Esophagus muscularis mucosa (tissue), 4 donors: Measurements from ENCODE around the gene MRO. TPM values are rescaled to one million over a fixed set of nuclear protein-coding genes. Genes with fewer than 3 reads are reported as not detected.

Source experiments
- DNase-seq: peaks from one replicate; pipeline ENCODE4 v3.0.0-alpha.2; 2017; ENCODE audit errors: extremely low spot score
- H3K27ac ChIP-seq, 4 donors: fragments of 200-600 bp; sonication (generic); replicated peaks in 1 of 4; 1 replicate in 3 of 4; 2 replicates in 1 of 4; pipeline ENCODE4 v1.5.1; 2016 to 2019; ENCODE audit warnings: mild to moderate bottlenecking in 1 of 4
- H3K27me3 ChIP-seq, 4 donors: fragments of 200-600 bp; sonication (generic); one replicate each; pipeline versions ENCODE4 v1.5.1 to v1.6.0; 2016 to 2019
- H3K36me3 ChIP-seq, 4 donors: fragments of 200-600 bp; sonication (generic); one replicate each; pipeline ENCODE4 v1.5.1; 2016 to 2019
- H3K4me1 ChIP-seq, 4 donors: fragments of 200-600 bp; sonication (generic); one replicate each; pipeline ENCODE4 v1.5.1; 2016 to 2019
- H3K4me3 ChIP-seq, 4 donors: fragments of 200-600 bp; sonication (generic); 1 replicate in 2 of 4; 2 replicates in 2 of 4; pipeline ENCODE4 v1.5.1; 2016 to 2019; ENCODE audit warnings: mild to moderate bottlenecking in 4 of 4, moderate library complexity in 1 of 4
- H3K9me3 ChIP-seq, 4 donors: fragments of 200-600 bp; sonication (generic); 1 replicate in 3 of 4; 2 replicates in 1 of 4; pipeline ENCODE4 v1.5.1; 2016 to 2019
- EP300 ChIP-seq: sonication (generic); formaldehyde crosslinking; IDR thresholded peaks from one replicate; pipeline ENCODE4 v1.6.1; 2017; ENCODE audit warnings: antibody characterized with exemption
- POLR2A ChIP-seq: fragments of 450-650 bp; IDR thresholded peaks from one replicate; pipeline ENCODE4 v1.6.1; 2017; ENCODE audit warnings: antibody characterized with exemption, moderate library complexity, mild to moderate bottlenecking, low read depth
- POLR2AphosphoS5 ChIP-seq, 2 donors: sonication (generic); formaldehyde crosslinking; IDR thresholded peaks; one replicate each; pipeline ENCODE4 v1.6.1; 2017; ENCODE audit warnings: antibody characterized with exemption in 2 of 2
- WGBS: methylation state at CpG from one replicate; pipeline ENCODE4 v1.1.5; 2018; 5-methylcytosine and 5-hydroxymethylcytosine counted together
- intact Hi-C: fragments of 100-400 bp; cut with DNase I; formaldehyde crosslinking; loops from one replicate; pipeline ENCODE4 v1.15.1; 2023
- total RNA-seq, 4 donors: library from RNA; depleted of rRNA; stranded (reverse); fragments of >200 nt; gene quantifications; one replicate each; pipeline versions ENCODE4 v1.1.0 to v1.2.1, GENCODE V29; 2016
- TF ChIP-seq, protein P1 (sequence below), 3 experiments: fragments of 200-600 bp in 2 of 3; fragments of 450-650 bp in 1 of 3; sonication (generic) in 2 of 3; IDR thresholded peaks; one replicate each; pipeline ENCODE4 v1.5.1; 2017 to 2019; ENCODE audit warnings: antibody characterized with exemption in 3 of 3, mild to moderate bottlenecking in 2 of 3, moderate library complexity in 1 of 3

The MRO gene
- total RNA-seq, 4 donors from 2014 or later: 0.52 to 1.4 (median 0.83) TPM

DNA sequence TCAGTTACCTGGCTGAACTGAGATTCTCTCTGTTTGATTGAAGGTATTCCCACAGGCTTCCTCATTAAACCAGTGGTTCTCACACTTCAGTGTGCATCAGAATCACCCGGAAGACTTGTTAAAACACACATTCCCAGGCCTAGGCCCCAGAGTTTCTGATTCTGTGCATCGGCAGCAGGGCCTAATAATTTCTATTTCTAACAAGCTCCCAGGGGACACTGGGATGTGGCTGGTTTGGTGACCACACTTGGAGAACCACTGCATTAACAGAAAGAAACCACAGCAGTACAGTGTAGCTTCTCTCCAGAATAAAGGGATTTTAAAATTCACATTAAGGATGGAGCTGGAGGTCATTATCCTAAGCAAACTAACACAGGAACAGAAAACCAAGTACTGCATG, 6.5 kb downstream of the MRO start:
- no peaks in the 10 kb centered on the region for H3K36me3 ChIP-seq
- intact Hi-C loops: no loop called here
- H3K4me1 ChIP-seq: peaks cover 0 to 6% (median 4%) of the 10 kb centered on the region in 4 donors
- H3K4me3 ChIP-seq: no peak overlapping the region
- no peaks in the 10 kb centered on the region for H3K27me3 ChIP-seq
- WGBS: 100% methylated on average over 2 of the region's 2 CpGs
- DNase-seq: no peak
- no peaks in the 10 kb centered on the region for H3K9me3 ChIP-seq
- H3K27ac ChIP-seq: no peak overlapping the region
- TF ChIP-seq EP300 (no peak), POLR2A (no peak), POLR2AphosphoS5 (IDR thresholded peaks at IDR 0.05) (no peak)
- TF ChIP-seq, protein P1, sequence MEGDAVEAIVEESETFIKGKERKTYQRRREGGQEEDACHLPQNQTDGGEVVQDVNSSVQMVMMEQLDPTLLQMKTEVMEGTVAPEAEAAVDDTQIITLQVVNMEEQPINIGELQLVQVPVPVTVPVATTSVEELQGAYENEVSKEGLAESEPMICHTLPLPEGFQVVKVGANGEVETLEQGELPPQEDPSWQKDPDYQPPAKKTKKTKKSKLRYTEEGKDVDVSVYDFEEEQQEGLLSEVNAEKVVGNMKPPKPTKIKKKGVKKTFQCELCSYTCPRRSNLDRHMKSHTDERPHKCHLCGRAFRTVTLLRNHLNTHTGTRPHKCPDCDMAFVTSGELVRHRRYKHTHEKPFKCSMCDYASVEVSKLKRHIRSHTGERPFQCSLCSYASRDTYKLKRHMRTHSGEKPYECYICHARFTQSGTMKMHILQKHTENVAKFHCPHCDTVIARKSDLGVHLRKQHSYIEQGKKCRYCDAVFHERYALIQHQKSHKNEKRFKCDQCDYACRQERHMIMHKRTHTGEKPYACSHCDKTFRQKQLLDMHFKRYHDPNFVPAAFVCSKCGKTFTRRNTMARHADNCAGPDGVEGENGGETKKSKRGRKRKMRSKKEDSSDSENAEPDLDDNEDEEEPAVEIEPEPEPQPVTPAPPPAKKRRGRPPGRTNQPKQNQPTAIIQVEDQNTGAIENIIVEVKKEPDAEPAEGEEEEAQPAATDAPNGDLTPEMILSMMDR (IDR thresholded peaks at IDR 0.05): no peak

DNA sequence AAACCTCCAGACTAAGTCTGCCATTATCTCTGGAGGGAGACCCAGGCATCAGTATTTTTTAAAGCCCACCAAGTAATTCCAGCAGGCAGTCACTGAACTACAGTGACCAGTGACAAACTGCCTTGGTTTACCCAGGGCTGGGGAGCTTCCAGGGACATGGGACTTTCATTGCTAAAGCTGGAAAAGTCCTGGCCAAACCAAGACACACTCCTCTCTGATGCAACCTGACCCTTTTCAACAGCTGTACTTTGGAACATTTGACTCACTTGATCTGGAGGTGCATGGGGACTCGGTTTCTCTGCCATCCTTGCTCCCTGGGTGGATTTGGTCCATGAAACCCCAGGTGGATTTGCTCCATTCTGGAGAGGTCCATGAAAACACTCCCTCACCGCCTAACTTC, 7.0 kb downstream of the MRO start:
- Histone ChIP-seq H3K27me3 (no peaks in the 10 kb centered on the region), H3K4me3 (no peak overlapping the region), H3K4me1 (peaks cover 0 to under 1% (median 0%) of the 10 kb centered on the region in 4 donors), H3K36me3 (no peaks in the 10 kb centered on the region), H3K27ac (no peak overlapping the region), H3K9me3 (no peaks in the 10 kb centered on the region)
- TF ChIP-seq, protein P1 (IDR thresholded peaks at IDR 0.05): no peak
- TF ChIP-seq POLR2A (no peak), POLR2AphosphoS5 (IDR thresholded peaks at IDR 0.05) (no peak), EP300 (no peak)
- intact Hi-C loops: no loop called here
- DNase-seq: no peak
- 95% methylated on average over 2 of the region's 2 CpGs for WGBS

DNA sequence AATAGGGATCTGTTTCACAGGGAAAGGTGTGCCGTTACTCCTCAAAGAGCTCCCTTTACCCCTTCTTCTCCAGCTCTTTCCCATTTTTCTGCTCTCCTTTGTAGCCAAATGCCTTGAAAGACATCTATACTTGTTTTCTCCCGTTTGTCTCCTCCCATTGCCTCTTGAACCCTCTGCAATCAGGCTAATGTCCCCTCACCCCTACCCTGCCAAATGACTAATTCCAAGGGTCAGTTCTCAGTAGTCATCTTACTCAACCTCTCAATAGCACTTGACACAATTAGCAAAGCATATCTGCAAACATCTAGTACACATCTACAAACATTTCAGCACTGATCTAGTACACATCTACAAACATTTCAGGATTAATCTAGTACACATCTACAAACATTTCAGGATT, 12.6 kb downstream of the MRO start:
- Histone ChIP-seq H3K27ac (no peak overlapping the region), H3K36me3 (no peaks in the 10 kb centered on the region), H3K9me3 (no peaks in the 10 kb centered on the region), H3K27me3 (no peaks in the 10 kb centered on the region), H3K4me3 (no peak overlapping the region), H3K4me1 (no peaks in the 10 kb centered on the region)
- 89% methylated on average over 2 of the region's 2 CpGs for WGBS
- TF ChIP-seq POLR2AphosphoS5 (IDR thresholded peaks at IDR 0.05): no peak
- intact Hi-C loops: no loop called here
- no peak for DNase-seq

DNA sequence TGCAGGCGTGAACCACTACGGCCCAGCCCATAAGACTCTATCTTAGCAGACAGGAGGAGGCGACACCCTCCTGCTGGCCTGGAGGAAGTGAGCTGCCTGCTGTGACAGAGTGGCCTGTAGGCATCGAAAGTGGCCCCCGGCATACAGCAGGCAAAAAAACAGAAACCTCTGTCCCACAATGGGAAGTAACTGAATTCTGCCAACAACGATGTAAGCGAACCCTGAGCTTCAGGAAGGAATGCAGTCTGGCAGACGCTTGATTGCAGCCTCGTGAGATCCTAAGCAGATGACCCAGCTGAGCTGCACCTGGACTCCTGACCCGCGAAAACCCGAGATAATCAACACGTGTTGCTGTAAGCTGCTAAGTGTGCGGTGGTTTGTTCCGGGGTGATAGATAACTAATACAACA, 13.6 kb downstream of the MRO start:
- H3K9me3 ChIP-seq: no peaks in the 10 kb centered on the region
- H3K4me3 ChIP-seq: no peak overlapping the region
- DNase-seq: no peak
- H3K27ac ChIP-seq: no peak overlapping the region
- 43% methylated on average over 12 of the region's 15 CpGs for WGBS
- H3K36me3 ChIP-seq: no peaks in the 10 kb centered on the region
- H3K4me1 ChIP-seq: no peaks in the 10 kb centered on the region
- TF ChIP-seq, protein P1 (IDR thresholded peaks at IDR 0.05): no peak
- no peak for TF ChIP-seq POLR2AphosphoS5 (IDR thresholded peaks at IDR 0.05)
- TF ChIP-seq POLR2A: no peak
- no peak for TF ChIP-seq EP300
- intact Hi-C loops: no loop called here
- H3K27me3 ChIP-seq: no peaks in the 10 kb centered on the region

DNA sequence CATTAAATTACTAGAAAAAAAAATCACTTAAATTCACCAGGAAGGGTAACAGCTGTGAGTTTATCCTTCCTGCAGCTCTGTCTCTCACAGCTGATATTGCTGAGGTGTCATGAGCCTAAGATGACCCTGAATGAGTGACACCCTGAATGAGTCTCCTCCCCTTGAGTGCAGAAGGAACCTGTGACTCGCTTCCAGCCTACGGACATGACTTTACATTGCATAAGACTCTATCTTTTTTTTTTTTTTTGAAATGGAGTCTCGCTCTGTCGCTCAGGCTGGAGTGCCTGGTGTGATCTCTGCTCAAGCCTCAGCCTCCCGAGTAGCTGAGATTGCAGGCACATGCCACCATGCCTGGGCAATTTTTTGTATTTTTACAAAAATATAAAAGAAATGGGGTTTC, 14.1 kb downstream of the MRO start:
- Histone ChIP-seq H3K4me3 (no peak overlapping the region), H3K27me3 (no peaks in the 10 kb centered on the region), H3K36me3 (no peaks in the 10 kb centered on the region), H3K27ac (no peak overlapping the region), H3K4me1 (no peaks in the 10 kb centered on the region), H3K9me3 (no peaks in the 10 kb centered on the region)
- 91% methylated on average over 5 of the region's 5 CpGs for WGBS
- DNase-seq: no peak
- intact Hi-C loops: no loop called here
- no peak for TF ChIP-seq POLR2A
- TF ChIP-seq EP300: no peak
- no peak for TF ChIP-seq POLR2AphosphoS5 (IDR thresholded peaks at IDR 0.05)
- TF ChIP-seq, protein P1 (IDR thresholded peaks at IDR 0.05): no peak
